Measurements from ENCODE around the gene SDHB. TPM values are rescaled to one million over a fixed set of nuclear protein-coding genes. Genes with fewer than 3 reads are reported as not detected.

SDHB gene
- total RNA-seq, 3 donors from 2014 or later: 145 to 177 (median 163) TPM

DNA sequence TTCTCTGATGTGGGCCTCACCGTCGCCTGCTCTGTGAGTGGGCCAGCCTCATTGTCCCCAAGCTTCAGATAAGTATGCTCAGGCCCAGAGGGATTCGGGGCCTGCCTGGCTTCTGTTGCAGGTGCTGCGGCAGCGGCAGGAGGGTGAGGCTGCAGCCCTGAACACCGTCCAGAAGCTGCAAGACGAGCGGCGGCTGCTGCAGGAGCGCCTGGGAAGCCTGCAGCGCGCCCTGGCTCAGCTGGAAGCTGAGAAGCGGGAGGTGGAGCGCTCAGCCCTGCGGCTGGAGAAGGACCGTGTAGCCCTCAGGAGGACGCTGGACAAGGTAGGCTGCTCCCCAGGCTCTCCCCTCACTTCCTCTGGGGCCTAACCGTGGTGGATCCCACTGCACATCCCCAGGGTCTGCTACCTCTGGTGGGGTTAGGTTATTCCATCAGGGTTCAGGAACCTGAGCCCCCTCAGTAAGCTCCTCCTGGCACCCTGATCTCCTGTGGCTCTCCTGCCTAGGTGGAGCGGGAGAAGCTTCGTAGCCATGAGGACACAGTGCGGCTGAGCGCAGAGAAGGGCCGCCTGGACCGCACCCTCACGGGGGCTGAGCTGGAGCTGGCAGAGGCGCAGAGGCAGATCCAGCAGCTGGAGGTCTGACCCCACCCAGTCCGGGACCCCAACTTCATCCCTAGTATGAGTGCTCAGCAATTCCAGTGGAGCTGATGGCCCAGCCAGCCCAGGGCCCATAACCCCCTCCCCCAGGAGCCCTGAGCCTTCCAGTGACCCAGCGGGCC lies 83.5 kb downstream of the SDHB start:
- DNase-seq (no peak), ATAC-seq (no peak)
- intact Hi-C loops (cut with DNase I, micrococcal nuclease): no loop called here
- no peaks in the 10 kb centered on the region for H3K9me3 ChIP-seq
- H3K36me3 ChIP-seq (ENCODE audit: low read depth): no peaks in the 10 kb centered on the region
- H3K4me1 ChIP-seq (ENCODE audit: low read depth): no peaks in the 10 kb centered on the region
- TF ChIP-seq, protein P1, sequence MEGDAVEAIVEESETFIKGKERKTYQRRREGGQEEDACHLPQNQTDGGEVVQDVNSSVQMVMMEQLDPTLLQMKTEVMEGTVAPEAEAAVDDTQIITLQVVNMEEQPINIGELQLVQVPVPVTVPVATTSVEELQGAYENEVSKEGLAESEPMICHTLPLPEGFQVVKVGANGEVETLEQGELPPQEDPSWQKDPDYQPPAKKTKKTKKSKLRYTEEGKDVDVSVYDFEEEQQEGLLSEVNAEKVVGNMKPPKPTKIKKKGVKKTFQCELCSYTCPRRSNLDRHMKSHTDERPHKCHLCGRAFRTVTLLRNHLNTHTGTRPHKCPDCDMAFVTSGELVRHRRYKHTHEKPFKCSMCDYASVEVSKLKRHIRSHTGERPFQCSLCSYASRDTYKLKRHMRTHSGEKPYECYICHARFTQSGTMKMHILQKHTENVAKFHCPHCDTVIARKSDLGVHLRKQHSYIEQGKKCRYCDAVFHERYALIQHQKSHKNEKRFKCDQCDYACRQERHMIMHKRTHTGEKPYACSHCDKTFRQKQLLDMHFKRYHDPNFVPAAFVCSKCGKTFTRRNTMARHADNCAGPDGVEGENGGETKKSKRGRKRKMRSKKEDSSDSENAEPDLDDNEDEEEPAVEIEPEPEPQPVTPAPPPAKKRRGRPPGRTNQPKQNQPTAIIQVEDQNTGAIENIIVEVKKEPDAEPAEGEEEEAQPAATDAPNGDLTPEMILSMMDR (IDR thresholded peaks at IDR 0.05): no peak
- H3K4me3 ChIP-seq: no peak overlapping the region

DNA sequence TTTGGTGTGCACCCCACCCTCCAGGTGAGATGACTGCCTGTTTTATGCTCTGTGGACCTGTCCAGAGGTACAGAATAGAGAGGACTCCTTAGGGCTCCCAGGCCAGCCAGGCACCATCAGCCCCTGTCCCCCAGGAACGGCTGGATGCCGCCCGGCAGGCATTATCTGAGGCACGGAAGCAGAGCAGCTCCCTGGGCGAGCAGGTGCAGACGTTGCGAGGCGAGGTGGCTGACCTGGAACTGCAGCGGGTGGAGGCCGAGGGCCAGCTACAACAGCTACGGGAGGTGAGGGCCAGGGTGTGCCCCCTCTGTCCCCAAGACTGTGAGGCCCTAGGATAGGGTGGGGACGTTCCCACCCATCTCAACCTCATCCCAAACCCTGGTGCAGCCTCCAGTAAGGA lies 84.2 kb downstream of the SDHB start:
- Histone ChIP-seq H3K4me3 (no peak overlapping the region), H3K9me3 (no peaks in the 10 kb centered on the region), H3K4me1 (ENCODE audit: low read depth) (no peaks in the 10 kb centered on the region), H3K36me3 (ENCODE audit: low read depth) (no peaks in the 10 kb centered on the region)
- TF ChIP-seq, protein P1 (IDR thresholded peaks at IDR 0.05): no peak
- no peak for ATAC-seq
- intact Hi-C loops (cut with DNase I, micrococcal nuclease): no loop called here
- DNase-seq: no peak

DNA sequence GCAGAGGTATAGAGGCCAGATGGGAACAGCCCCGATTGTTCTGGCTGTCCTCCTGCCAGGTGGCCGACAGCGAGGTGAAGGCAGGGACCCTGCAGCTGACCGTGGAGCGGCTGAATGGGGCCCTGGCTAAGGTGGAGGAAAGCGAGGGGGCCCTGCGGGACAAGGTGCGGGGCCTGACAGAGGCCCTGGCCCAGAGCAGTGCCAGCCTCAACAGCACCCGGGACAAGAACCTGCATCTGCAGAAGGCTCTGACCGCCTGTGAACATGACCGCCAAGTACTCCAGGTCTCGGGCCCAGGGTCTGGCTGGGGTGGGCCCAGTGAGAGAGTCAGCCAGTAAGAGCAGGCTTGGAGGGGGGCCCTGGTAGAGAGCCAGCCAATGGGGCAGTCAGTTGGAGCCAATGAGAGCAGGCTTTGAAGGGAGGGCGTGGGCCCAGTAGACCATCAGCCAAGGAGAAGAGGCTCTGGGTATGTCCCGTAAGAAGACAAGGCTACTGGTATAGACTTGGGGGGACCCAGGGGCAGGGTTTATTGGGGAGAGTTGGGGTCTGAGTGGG lies 84.7 kb downstream of the SDHB start:
- H3K9me3 ChIP-seq: no peaks in the 10 kb centered on the region
- H3K36me3 ChIP-seq (ENCODE audit: low read depth): no peaks in the 10 kb centered on the region
- H3K4me3 ChIP-seq: no peak overlapping the region
- TF ChIP-seq, protein P1 (IDR thresholded peaks at IDR 0.05): no peak
- H3K4me1 ChIP-seq (ENCODE audit: low read depth): no peaks in the 10 kb centered on the region
- no peak for DNase-seq
- intact Hi-C loops (cut with DNase I, micrococcal nuclease): no loop called here
- ATAC-seq: no peak

Other genes with a start within 250 kb of the SDHB start
- gene RNU1-2, start 158.1 kb downstream of the SDHB start, total RNA-seq: 1,000 to 10,000 TPM; 2,195 to 6,222 (median 2,378) TPM
- gene CROCC, start 132.1 kb downstream of the SDHB start, total RNA-seq: 10 to 100 TPM; 12.2 to 32.5 (median 16.8) TPM
- gene MFAP2, start 73.4 kb downstream of the SDHB start, total RNA-seq: 1 to 10 TPM; 2.4 to 6.3 (median 5.4) TPM
- gene ATP13A2, start 42.1 kb downstream of the SDHB start, total RNA-seq: 10 to 100 TPM; 36.0 to 53.5 (median 44.1) TPM
- gene PADI2, start 65.4 kb upstream of the SDHB start, total RNA-seq: 100 to 1,000 TPM; 105 to 398 (median 163) TPM
- gene PADI1, start 151.1 kb upstream of the SDHB start, total RNA-seq: under 1 TPM; 0.25 to 0.65 (median 0.38) TPM
- under 1 TPM in 2 of 3 donors, not detected in 1; 0.09 to 0.17 TPM for gene PADI3, start 195.1 kb upstream of the SDHB start, total RNA-seq

Measured in mucosa of descending colon (tissue), 3 donors.